Measurements from ENCODE around the gene LNX2.

Gene LNX2

GRCh38 chr13:27505792-27506191 is 114.5 kb downstream of the LNX2 start:
- DNase-seq (ENCODE audit: low read depth, low spot score), result no peak
- Histone ChIP-seq H3K27me3 (ENCODE audit: insufficient read depth, insufficient read length) (no peaks in the 10 kb centered on the region), H3K9me3 (ENCODE audit: insufficient read depth, low read length) (no peaks in the 10 kb centered on the region), H3K9ac (ENCODE audit: insufficient read length, low read depth) (no peak overlapping the region), H3K4me3 (ENCODE audit: insufficient read length, low read depth) (no peak overlapping the region), H3K36me3 (ENCODE audit: insufficient read depth, insufficient read length, low read length) (no peaks in the 10 kb centered on the region), H3K4me1 (ENCODE audit: insufficient read depth, insufficient read length) (no peaks in the 10 kb centered on the region)
- TF ChIP-seq ZNF274 (IDR thresholded peaks at IDR 0.05; ENCODE audit: low read depth, low read length) (no peak), YY1 (IDR thresholded peaks at IDR 0.05; ENCODE audit: insufficient read depth, insufficient read length) (no peak)

- no peaks in the 10 kb centered on the region for H3K36me3 ChIP-seq (ENCODE audit: insufficient read depth, insufficient read length, low read length)
- H3K4me1 ChIP-seq (ENCODE audit: insufficient read depth, insufficient read length), result no peaks in the 10 kb centered on the region
- H3K9ac ChIP-seq (ENCODE audit: insufficient read length, low read depth), result no peak overlapping the region
- no peaks in the 10 kb centered on the region for H3K27me3 ChIP-seq (ENCODE audit: insufficient read depth, insufficient read length)
- TF ChIP-seq YY1 (IDR thresholded peaks at IDR 0.05; ENCODE audit: insufficient read depth, insufficient read length) (no peak), SUZ12 (IDR thresholded peaks at IDR 0.05; ENCODE audit: extremely low read depth, insufficient read depth, insufficient read length) (no peak), ZNF274 (IDR thresholded peaks at IDR 0.05; ENCODE audit: low read depth, low read length) (no peak)
- no peaks in the 10 kb centered on the region for H3K9me3 ChIP-seq (ENCODE audit: insufficient read depth, low read length)
- H3K4me3 ChIP-seq (ENCODE audit: insufficient read length, low read depth), result no peak overlapping the region
- no peak for DNase-seq (ENCODE audit: low read depth, low spot score)
Observed at GRCh38 chr13:27504868-27505194, 115.5 kb downstream of the LNX2 start.

GRCh38 chr13:27504128-27504867 is 116.0 kb downstream of the LNX2 start:
- no peak for DNase-seq (ENCODE audit: low read depth, low spot score)
- no peaks in the 10 kb centered on the region for H3K4me1 ChIP-seq (ENCODE audit: insufficient read depth, insufficient read length)
- H3K9ac ChIP-seq (ENCODE audit: insufficient read length, low read depth), result no peak overlapping the region
- no peak overlapping the region for H3K4me3 ChIP-seq (ENCODE audit: insufficient read length, low read depth)
- H3K36me3 ChIP-seq (ENCODE audit: insufficient read depth, insufficient read length, low read length), result no peaks in the 10 kb centered on the region
- H3K27me3 ChIP-seq (ENCODE audit: insufficient read depth, insufficient read length), result no peaks in the 10 kb centered on the region
- H3K9me3 ChIP-seq (ENCODE audit: insufficient read depth, low read length), result no peaks in the 10 kb centered on the region
- TF ChIP-seq ZNF274 (IDR thresholded peaks at IDR 0.05; ENCODE audit: low read depth, low read length), result no peak
- TF ChIP-seq SUZ12 (IDR thresholded peaks at IDR 0.05; ENCODE audit: extremely low read depth, insufficient read depth, insufficient read length), result no peak
- TF ChIP-seq YY1 (IDR thresholded peaks at IDR 0.05; ENCODE audit: insufficient read depth, insufficient read length), result no peak

- Histone ChIP-seq H3K4me1 (ENCODE audit: insufficient read depth, insufficient read length) (no peaks in the 10 kb centered on the region), H3K36me3 (ENCODE audit: insufficient read depth, insufficient read length, low read length) (no peaks in the 10 kb centered on the region), H3K9ac (ENCODE audit: insufficient read length, low read depth) (no peak overlapping the region), H3K27me3 (ENCODE audit: insufficient read depth, insufficient read length) (no peaks in the 10 kb centered on the region), H3K9me3 (ENCODE audit: insufficient read depth, low read length) (no peaks in the 10 kb centered on the region), H3K4me3 (ENCODE audit: insufficient read length, low read depth) (no peak overlapping the region)
- DNase-seq (ENCODE audit: low read depth, low spot score), result no peak
- TF ChIP-seq SUZ12 (IDR thresholded peaks at IDR 0.05; ENCODE audit: extremely low read depth, insufficient read depth, insufficient read length) (no peak), YY1 (IDR thresholded peaks at IDR 0.05; ENCODE audit: insufficient read depth, insufficient read length) (no peak), ZNF274 (IDR thresholded peaks at IDR 0.05; ENCODE audit: low read depth, low read length) (no peak)
Observed at GRCh38 chr13:27500806-27501534, 119.4 kb downstream of the LNX2 start.

GRCh38 chr13:27497563-27498230 is 122.6 kb downstream of the LNX2 start:
- Histone ChIP-seq H3K4me3 (ENCODE audit: insufficient read length, low read depth) (no peak overlapping the region), H3K4me1 (ENCODE audit: insufficient read depth, insufficient read length) (no peaks in the 10 kb centered on the region), H3K9ac (ENCODE audit: insufficient read length, low read depth) (no peak overlapping the region), H3K9me3 (ENCODE audit: insufficient read depth, low read length) (no peaks in the 10 kb centered on the region), H3K27me3 (ENCODE audit: insufficient read depth, insufficient read length) (no peaks in the 10 kb centered on the region), H3K36me3 (ENCODE audit: insufficient read depth, insufficient read length, low read length) (no peaks in the 10 kb centered on the region)
- no peak for DNase-seq (ENCODE audit: low read depth, low spot score)
- TF ChIP-seq YY1 (IDR thresholded peaks at IDR 0.05; ENCODE audit: insufficient read depth, insufficient read length) (no peak), SUZ12 (IDR thresholded peaks at IDR 0.05; ENCODE audit: extremely low read depth, insufficient read depth, insufficient read length) (no peak), ZNF274 (IDR thresholded peaks at IDR 0.05; ENCODE audit: low read depth, low read length) (no peak)

GRCh38 chr13:27496536-27497273 is 123.6 kb downstream of the LNX2 start:
- DNase-seq (ENCODE audit: low read depth, low spot score), result peak; percentile 16
- Histone ChIP-seq H3K9me3 (ENCODE audit: insufficient read depth, low read length) (no peaks in the 10 kb centered on the region), H3K36me3 (ENCODE audit: insufficient read depth, insufficient read length, low read length) (no peaks in the 10 kb centered on the region), H3K9ac (ENCODE audit: insufficient read length, low read depth) (no peak overlapping the region), H3K4me3 (ENCODE audit: insufficient read length, low read depth) (no peak overlapping the region), H3K4me1 (ENCODE audit: insufficient read depth, insufficient read length) (no peaks in the 10 kb centered on the region), H3K27me3 (ENCODE audit: insufficient read depth, insufficient read length) (no peaks in the 10 kb centered on the region)
- no peak for TF ChIP-seq SUZ12 (IDR thresholded peaks at IDR 0.05; ENCODE audit: extremely low read depth, insufficient read depth, insufficient read length)
- no peak for TF ChIP-seq YY1 (IDR thresholded peaks at IDR 0.05; ENCODE audit: insufficient read depth, insufficient read length)
- TF ChIP-seq ZNF274 (IDR thresholded peaks at IDR 0.05; ENCODE audit: low read depth, low read length), result no peak
